ENCODE data around the gene NFIA.
A peak's percentile ranks its signal among the peaks of the same experiment; 100 is the strongest.

Gene NFIA

DNA sequence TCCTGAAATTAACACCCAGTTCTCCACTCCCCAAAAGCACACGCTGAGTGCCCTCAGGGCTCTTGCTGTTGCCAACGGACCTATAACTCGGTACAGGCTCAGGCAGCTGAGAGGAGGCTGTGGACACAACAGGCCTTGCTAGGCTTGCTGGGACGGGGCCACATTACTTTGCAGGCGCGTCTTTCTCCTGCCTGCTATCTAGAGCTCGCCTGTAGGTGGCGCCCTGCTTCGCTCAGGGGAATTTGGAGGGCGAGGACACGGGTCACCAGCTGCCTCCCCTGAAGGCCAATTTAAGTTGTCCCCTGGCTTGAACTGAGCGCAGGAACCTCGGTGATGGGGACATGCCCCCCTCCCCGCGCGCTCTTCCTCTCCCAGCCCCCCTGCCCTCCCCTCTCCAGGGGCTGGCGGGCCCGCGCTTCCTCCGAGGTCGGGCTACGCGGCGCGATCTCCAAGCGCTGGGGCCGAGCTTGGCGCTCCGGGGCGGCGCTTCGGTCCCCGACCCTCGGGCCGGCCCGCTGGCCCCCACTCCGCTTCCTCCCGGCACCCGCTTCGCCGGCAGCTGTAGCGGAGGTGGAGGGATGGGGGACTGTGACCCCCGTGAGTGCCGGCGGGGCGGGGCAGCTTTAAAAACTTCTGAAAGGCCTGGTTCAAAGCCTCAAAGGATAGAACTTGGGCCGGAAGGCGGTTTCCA lies 32.4 kb upstream of the NFIA start:
- DNase-seq (ENCODE audit: low read depth): peak; percentile 24
- H3K4me3 ChIP-seq (ENCODE audit: control insufficient read depth, low read depth, low read length): peak overlapping the region; percentile 74
- TF ChIP-seq CTCF (IDR thresholded peaks at IDR 0.05; ENCODE audit: control insufficient read depth, insufficient read depth, low read depth, low read length, missing control alignments): peak; percentile 97

- TF ChIP-seq CTCF (IDR thresholded peaks at IDR 0.05; ENCODE audit: control insufficient read depth, insufficient read depth, low read depth, low read length, missing control alignments): no peak
- H3K4me3 ChIP-seq (ENCODE audit: control insufficient read depth, low read depth, low read length): peak overlapping the region; percentile 74
- DNase-seq (ENCODE audit: low read depth): no peak
Observed at GRCh38 chr1:61050541-61051442, 31.6 kb upstream of the NFIA start.

DNA sequence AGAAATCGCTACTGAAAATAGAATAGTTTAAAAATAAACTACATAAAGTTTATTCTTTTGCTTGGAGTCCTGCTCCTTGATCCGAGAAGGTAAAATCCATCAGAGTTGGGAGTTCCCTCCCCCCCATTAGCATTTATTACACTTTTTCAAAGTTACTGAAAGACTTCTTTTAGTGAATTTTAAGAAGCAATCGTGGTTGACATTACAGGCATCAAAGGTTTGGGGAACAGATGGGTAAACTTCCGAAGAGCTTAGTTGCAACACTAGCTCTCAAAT lies 31.0 kb upstream of the NFIA start:
- no peak for DNase-seq (ENCODE audit: low read depth)
- no peak for TF ChIP-seq CTCF (IDR thresholded peaks at IDR 0.05; ENCODE audit: control insufficient read depth, insufficient read depth, low read depth, low read length, missing control alignments)
- no peak overlapping the region for H3K4me3 ChIP-seq (ENCODE audit: control insufficient read depth, low read depth, low read length)

- no peak for DNase-seq (ENCODE audit: low read depth)
- no peak for TF ChIP-seq CTCF (IDR thresholded peaks at IDR 0.05; ENCODE audit: control insufficient read depth, insufficient read depth, low read depth, low read length, missing control alignments)
- H3K4me3 ChIP-seq (ENCODE audit: control insufficient read depth, low read depth, low read length): no peak overlapping the region
Observed at GRCh38 chr1:61051719-61052394, 30.5 kb upstream of the NFIA start.

GRCh38 chr1:61052395-61053225 lies 29.8 kb upstream of the NFIA start:
- TF ChIP-seq CTCF (IDR thresholded peaks at IDR 0.05; ENCODE audit: control insufficient read depth, insufficient read depth, low read depth, low read length, missing control alignments): no peak
- no peak for DNase-seq (ENCODE audit: low read depth)
- H3K4me3 ChIP-seq (ENCODE audit: control insufficient read depth, low read depth, low read length): no peak overlapping the region

DNA sequence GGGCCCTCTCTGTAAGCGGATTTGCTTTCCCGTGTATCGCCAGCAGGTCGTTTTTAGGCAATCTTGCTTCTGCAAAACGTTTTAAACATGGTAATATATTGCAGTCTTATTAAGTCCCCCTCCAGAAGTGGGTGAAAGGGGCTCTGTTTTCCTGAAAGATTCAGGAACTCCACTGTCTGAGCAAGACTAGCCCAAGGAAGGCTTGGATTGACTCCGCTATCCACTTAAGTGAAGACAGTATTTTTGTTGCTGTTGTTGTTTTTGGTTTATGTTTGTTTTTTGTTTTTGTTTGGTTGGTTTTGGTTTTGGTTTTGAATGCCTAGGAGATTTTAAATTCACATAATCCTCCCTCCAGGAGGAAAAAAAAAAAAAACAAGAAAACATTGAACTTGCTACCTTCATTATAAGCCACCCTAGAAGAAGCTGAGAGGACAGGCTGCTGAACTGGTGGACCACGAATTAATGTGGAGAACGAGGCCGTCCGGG lies 29.1 kb upstream of the NFIA start:
- no peak overlapping the region for H3K4me3 ChIP-seq (ENCODE audit: control insufficient read depth, low read depth, low read length)
- no peak for DNase-seq (ENCODE audit: low read depth)
- TF ChIP-seq CTCF (IDR thresholded peaks at IDR 0.05; ENCODE audit: control insufficient read depth, insufficient read depth, low read depth, low read length, missing control alignments): no peak
